Activated CD8-positive, alpha-beta memory T cell treated with anti-CD3 and anti-CD28 coated beads for 1 hour (primary cell): ENCODE measurements around the gene SCYL1.

Experiments
- DNase-seq, 2 donors: peaks; one replicate each; pipeline ENCODE4 v3.0.0-alpha.2; 2020; ENCODE audit warnings: low read depth in 1 of 2; ENCODE audit errors: extremely low read depth in 1 of 2

SCYL1 gene

DNA sequence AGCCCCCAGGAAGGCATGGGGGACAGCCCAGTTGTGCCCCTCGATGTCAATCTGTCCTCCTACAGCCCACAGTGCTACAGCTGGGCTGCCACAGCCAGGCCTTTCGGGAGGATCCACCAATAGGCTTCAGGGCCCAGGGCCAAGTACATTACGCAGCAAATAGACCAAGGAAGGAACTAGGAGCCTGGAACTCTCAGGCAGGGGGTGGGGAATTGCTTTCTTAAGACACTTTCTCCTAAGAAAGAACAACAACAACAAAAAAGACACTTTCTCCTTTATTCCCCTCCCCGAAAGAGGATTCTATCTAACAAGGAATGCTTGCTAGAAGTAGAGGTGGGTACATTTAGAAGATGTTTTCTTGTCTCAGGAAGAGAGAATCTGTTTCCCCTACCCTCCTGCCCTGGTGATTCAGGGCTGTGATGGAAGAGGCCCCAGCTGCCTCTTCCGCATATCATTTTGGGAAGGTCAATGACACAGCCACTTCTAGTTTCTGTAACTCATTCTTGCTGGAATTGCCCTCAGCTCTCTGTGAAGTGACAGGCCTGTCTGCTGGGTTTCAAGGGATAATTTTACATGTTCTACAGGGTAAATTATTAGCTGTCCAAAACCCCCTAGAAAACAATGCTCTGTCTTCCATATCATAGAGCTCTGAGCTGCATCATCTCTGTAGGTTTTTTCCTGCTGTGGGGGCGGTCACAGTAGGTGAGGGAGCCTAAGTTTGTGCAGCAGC is 32.1 kb upstream of the SCYL1 start:
- DNase-seq: no peak

GRCh38 chr11:65493367-65494176 is 31.3 kb upstream of the SCYL1 start:
- DNase-seq: no peak

DNA sequence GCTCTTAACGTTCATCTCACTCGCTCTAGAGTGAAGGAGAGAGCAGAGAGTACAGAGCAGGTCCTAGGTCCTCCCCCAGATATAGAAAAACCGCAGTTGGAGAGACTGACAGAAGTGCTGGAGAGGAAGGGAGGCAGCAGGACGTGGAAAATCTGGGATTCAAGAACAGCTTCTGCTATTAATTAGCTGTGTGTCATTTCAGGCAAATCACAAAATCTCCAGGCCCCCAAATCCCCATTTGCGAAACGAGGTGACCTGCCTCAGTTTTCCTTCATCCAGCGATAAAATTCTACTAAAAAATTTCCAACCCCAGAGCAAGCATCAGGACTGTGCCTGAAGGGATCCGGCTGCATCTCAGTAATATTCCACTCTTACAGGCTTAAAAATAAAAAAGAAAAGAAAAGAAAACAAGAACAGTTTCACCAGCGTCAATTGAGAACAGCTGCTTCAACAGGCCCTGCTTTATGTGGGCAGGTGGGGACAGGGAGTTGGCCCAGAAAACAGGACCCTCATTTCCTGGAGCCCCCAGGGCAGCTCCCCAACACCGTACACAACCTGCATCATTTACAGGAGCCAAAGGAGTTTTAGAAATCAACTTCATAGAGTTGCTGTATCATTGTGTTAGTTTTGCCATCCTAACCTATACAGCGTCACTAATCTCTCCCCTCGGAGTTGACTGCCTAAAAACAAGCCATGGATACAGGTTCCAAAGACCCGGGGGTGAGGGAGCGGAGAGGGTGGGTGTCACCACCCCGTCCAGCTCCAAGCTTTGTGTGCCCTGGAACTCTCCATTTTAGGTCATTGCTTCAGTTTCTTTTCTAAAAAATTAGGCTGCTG is 28.4 kb upstream of the SCYL1 start:
- no peak for DNase-seq

DNA sequence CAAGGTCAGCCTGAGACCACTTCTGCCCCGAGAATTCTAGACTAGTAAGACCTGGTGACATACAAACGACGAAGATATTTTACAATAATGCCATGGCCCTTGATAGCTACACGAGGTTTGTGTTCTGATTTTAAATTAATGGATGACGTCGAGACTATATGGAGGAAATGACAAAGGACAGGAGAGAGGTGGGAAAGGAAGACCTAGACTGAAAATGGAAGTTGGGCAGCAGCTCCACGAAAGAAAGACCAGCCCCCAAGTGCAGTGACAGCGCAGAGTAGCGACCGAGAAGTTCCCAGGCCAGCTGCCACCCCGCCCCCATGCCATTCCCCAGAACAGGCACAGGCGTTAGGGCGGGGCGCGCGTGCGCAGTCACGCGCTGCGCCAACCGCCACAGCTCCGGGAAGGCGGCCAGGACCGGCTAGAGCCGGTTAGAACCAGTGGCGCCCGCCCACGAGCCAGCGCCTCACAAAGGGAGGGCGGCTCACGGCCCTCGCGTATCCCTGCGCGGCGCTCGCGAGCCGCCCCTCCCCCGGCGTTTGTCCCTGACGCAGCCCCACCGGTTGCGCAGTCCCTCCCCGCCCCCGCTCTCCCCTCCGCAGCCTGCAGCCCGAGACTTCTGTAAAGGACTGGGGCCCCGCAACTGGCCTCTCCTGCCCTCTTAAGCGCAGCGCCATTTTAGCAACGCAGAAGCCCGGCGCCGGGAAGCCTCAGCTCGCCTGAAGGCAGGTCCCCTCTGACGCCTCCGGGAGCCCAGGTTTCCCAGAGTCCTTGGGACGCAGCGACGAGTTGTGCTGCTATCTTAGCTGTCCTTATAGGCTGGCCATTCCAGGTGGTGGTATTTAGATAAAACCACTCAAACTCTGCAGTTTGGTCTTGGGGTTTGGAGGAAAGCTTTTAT is 27.5 kb upstream of the SCYL1 start:
- DNase-seq: peak; percentile 94 to 98

DNA sequence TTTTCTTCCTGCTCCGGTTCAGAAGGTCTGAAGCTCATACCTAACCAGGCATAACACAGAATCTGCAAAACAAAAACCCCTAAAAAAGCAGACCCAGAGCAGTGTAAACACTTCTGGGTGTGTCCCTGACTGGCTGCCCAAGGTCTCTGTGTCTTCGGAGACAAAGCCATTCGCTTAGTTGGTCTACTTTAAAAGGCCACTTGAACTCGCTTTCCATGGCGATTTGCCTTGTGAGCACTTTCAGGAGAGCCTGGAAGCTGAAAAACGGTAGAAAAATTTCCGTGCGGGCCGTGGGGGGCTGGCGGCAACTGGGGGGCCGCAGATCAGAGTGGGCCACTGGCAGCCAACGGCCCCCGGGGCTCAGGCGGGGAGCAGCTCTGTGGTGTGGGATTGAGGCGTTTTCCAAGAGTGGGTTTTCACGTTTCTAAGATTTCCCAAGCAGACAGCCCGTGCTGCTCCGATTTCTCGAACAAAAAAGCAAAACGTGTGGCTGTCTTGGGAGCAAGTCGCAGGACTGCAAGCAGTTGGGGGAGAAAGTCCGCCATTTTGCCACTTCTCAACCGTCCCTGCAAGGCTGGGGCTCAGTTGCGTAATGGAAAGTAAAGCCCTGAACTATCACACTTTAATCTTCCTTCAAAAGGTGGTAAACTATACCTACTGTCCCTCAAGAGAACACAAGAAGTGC is 26.7 kb upstream of the SCYL1 start:
- DNase-seq: peak; percentile 43 to 44

GRCh38 chr11:65498727-65498976 is 26.2 kb upstream of the SCYL1 start:
- DNase-seq: no peak

- DNase-seq: peak; percentile 87 to 92
These were observed 25.7 kb upstream of the SCYL1 start, which contains the start of gene MALAT1 for GRCh38 chr11:65498977-65499712. MALAT1 (plus strand) TSS chr11:65499045.

- DNase-seq: no peak
These were observed 25.0 kb upstream of the SCYL1 start for GRCh38 chr11:65499713-65500386.

GRCh38 chr11:65500387-65501185 is 24.3 kb upstream of the SCYL1 start:
- DNase-seq: peak in 1 of 2 donors; percentile 19

DNA sequence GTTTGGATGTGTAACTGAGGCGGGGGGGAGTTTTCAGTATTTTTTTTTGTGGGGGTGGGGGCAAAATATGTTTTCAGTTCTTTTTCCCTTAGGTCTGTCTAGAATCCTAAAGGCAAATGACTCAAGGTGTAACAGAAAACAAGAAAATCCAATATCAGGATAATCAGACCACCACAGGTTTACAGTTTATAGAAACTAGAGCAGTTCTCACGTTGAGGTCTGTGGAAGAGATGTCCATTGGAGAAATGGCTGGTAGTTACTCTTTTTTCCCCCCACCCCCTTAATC is 23.8 kb upstream of the SCYL1 start:
- DNase-seq: no peak

DNA sequence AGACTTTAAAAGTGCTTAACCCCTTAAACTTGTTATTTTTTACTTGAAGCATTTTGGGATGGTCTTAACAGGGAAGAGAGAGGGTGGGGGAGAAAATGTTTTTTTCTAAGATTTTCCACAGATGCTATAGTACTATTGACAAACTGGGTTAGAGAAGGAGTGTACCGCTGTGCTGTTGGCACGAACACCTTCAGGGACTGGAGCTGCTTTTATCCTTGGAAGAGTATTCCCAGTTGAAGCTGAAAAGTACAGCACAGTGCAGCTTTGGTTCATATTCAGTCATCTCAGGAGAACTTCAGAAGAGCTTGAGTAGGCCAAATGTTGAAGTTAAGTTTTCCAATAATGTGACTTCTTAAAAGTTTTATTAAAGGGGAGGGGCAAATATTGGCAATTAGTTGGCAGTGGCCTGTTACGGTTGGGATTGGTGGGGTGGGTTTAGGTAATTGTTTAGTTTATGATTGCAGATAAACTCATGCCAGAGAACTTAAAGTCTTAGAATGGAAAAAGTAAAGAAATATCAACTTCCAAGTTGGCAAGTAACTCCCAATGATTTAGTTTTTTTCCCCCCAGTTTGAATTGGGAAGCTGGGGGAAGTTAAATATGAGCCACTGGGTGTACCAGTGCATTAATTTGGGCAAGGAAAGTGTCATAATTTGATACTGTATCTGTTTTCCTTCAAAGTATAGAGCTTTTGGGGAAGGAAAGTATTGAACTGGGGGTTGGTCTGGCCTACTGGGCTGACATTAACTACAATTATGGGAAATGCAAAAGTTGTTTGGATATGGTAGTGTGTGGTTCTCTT is 23.2 kb upstream of the SCYL1 start:
- DNase-seq: no peak

DNA sequence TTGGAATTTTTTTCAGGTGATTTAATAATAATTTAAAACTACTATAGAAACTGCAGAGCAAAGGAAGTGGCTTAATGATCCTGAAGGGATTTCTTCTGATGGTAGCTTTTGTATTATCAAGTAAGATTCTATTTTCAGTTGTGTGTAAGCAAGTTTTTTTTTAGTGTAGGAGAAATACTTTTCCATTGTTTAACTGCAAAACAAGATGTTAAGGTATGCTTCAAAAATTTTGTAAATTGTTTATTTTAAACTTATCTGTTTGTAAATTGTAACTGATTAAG is 22.7 kb upstream of the SCYL1 start:
- no peak for DNase-seq

DNA sequence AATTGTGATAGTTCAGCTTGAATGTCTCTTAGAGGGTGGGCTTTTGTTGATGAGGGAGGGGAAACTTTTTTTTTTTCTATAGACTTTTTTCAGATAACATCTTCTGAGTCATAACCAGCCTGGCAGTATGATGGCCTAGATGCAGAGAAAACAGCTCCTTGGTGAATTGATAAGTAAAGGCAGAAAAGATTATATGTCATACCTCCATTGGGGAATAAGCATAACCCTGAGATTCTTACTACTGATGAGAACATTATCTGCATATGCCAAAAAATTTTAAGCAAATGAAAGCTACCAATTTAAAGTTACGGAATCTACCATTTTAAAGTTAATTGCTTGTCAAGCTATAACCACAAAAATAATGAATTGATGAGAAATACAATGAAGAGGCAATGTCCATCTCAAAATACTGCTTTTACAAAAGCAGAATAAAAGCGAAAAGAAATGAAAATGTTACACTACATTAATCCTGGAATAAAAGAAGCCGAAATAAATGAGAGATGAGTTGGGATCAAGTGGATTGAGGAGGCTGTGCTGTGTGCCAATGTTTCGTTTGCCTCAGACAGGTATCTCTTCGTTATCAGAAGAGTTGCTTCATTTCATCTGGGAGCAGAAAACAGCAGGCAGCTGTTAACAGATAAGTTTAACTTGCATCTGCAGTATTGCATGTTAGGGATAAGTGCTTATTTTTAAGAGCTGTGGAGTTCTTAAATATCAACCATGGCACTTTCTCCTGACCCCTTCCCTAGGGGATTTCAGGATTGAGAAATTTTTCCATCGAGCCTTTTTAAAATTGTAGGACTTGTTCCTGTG is 22.1 kb upstream of the SCYL1 start:
- DNase-seq: no peak

- no peak for DNase-seq
These were observed 21.4 kb upstream of the SCYL1 start for GRCh38 chr11:65503368-65503948.

DNA sequence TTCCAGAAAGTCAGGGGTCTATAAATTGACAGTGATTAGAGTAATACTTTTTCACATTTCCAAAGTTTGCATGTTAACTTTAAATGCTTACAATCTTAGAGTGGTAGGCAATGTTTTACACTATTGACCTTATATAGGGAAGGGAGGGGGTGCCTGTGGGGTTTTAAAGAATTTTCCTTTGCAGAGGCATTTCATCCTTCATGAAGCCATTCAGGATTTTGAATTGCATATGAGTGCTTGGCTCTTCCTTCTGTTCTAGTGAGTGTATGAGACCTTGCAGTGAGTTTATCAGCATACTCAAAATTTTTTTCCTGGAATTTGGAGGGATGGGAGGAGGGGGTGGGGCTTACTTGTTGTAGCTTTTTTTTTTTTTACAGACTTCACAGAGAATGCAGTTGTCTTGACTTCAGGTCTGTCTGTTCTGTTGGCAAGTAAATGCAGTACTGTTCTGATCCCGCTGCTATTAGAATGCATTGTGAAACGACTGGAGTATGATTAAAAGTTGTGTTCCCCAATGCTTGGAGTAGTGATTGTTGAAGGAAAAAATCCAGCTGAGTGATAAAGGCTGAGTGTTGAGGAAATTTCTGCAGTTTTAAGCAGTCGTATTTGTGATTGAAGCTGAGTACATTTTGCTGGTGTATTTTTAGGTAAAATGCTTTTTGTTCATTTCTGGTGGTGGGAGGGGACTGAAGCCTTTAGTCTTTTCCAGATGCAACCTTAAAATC is 20.8 kb upstream of the SCYL1 start:
- DNase-seq: no peak
